HUES48 (cell line): Measurements from ENCODE around the gene RBM15B.

ENCODE experiments used
- H3K27ac ChIP-seq: one replicate; pipeline ENCODE4 v1.7.0; 2013; ENCODE audit warnings: low read depth, low read length, inconsistent platforms
- H3K27me3 ChIP-seq: 2 replicates; pipeline ENCODE4 v1.6.1; 2013; ENCODE audit warnings: mild to moderate bottlenecking, low read length; ENCODE audit not compliant: control insufficient read depth, insufficient read depth
- H3K36me3 ChIP-seq: 2 replicates; pipeline ENCODE4 v1.6.1; 2013; ENCODE audit warnings: low read length; ENCODE audit not compliant: control insufficient read depth, insufficient read depth
- H3K4me1 ChIP-seq: 2 replicates; pipeline ENCODE4 v1.6.1; 2013; ENCODE audit warnings: mild to moderate bottlenecking, low read length; ENCODE audit not compliant: control insufficient read depth, insufficient read depth
- H3K4me3 ChIP-seq: 2 replicates; pipeline ENCODE4 v1.5.1; 2013; ENCODE audit warnings: mild to moderate bottlenecking, low read depth, low read length
- H3K9ac ChIP-seq: 2 replicates; pipeline ENCODE4 v1.6.1; 2013; ENCODE audit warnings: mild to moderate bottlenecking, low read depth, low read length, moderate library complexity
- H3K9me3 ChIP-seq: 2 replicates; pipeline ENCODE4 v1.6.1; 2013; ENCODE audit warnings: low read length; ENCODE audit not compliant: control insufficient read depth, insufficient read depth

Gene RBM15B

DNA sequence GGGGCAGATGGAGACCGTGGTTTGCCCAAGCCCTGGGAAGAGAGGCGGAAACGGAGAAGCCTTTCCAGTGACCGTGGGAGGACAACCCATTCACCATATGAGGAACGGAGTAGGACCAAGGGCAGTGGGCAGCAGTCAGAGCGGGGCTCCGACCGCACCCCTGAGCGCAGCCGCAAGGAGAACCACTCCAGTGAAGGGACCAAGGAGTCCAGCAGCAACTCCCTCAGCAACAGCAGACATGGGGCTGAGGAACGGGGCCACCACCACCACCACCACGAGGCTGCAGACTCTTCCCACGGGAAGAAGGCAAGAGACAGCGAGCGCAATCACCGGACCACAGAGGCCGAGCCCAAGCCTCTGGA lies 2.0 kb downstream of the RBM15B start:
- Histone ChIP-seq H3K9ac (no peak overlapping the region), H3K27me3 (no peaks in the 10 kb centered on the region), H3K27ac (no peak overlapping the region), H3K4me1 (peaks cover 16% of the 10 kb centered on the region), H3K36me3 (peaks cover 75% of the 10 kb centered on the region), H3K9me3 (no peaks in the 10 kb centered on the region; the same call in 1 of the 2 replicates), H3K4me3 (no peak overlapping the region)

DNA sequence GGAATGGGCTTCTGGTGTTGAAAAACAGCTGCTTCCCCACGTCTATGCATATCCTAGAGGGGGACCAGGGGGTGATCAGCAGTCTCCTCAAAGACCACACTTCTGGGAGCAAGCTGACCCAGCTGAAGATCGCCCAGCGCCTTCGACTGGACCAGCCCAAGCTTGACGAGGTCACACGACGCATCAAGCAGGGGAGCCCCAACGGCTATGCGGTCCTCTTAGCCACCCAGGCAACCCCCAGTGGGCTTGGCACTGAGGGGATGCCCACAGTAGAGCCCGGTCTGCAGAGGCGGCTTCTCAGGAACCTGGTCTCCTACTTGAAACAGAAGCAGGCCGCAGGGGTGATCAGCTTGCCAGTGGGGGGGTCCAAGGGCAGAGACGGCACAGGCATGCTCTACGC lies 2.5 kb downstream of the RBM15B start:
- Histone ChIP-seq H3K9ac (no peak overlapping the region), H3K4me1 (peaks cover 16% of the 10 kb centered on the region), H3K27ac (no peak overlapping the region), H3K4me3 (no peak overlapping the region), H3K9me3 (no peaks in the 10 kb centered on the region; the same call in 1 of the 2 replicates), H3K36me3 (peaks cover 75% of the 10 kb centered on the region), H3K27me3 (no peaks in the 10 kb centered on the region)

DNA sequence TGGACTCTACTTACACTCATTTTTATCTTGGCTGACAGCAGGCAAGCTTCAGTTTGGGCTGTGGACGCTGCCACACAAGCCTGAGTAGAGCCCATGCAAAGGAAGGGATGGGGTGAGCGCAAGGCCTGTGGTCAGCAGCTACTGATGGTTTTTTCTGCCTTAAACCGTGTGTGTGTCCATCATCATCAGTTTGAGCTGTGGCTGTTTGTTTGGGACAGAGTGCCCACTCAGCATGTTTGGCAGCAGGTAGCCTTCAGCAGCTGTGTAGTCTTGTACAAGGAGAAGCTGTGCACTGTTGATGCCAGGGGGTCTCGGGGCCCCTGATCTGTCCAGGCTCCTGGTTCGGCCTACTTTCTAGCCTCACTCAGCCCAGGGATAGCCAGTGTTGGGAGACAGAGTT lies 3.5 kb downstream of the RBM15B start:
- H3K9ac ChIP-seq: no peak overlapping the region
- H3K27ac ChIP-seq: no peak overlapping the region
- peaks cover 16% of the 10 kb centered on the region for H3K4me1 ChIP-seq
- H3K36me3 ChIP-seq: peaks cover 71% of the 10 kb centered on the region
- no peaks in the 10 kb centered on the region for H3K27me3 ChIP-seq
- H3K4me3 ChIP-seq: no peak overlapping the region
- H3K9me3 ChIP-seq: no peaks in the 10 kb centered on the region; the same call in 1 of the 2 replicates

DNA sequence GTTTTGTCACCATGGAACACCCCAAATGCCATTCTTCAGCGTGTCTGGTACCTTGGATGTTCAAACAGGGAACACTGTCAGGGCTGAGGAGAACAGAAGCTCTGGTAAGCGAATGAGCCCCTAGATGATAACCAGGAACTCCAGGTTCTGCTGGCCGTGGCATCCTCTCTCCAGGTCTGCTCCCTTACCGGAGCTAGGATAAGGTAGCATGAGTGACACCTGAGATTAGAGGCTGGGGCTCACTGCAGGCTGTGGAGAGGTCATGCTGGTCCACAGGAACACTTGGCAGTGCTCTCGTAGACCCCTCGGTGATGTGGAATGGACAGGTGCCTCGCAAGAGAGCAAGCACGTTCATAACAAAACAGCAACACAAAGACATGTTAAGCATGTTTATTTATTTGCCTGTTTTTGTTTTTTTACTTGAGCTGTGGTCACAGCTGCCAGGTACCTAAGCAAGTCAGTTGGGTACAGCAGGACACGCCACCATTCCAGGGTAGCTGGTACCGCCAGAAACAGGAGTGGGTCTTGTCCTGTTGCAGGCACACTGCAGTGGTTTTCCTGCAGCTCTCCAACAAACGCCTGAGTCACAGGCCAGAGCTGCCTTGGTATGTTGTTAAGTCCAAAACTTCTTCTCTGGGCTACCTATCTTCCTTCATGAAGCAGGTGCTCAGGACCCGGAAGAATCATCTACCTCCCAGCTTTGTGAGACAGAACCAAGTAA lies 4.6 kb downstream of the RBM15B start:
- Histone ChIP-seq H3K9me3 (no peaks in the 10 kb centered on the region; the same call in 1 of the 2 replicates), H3K27me3 (no peaks in the 10 kb centered on the region), H3K4me1 (peaks cover 11% of the 10 kb centered on the region), H3K9ac (no peak overlapping the region), H3K27ac (no peak overlapping the region), H3K4me3 (no peak overlapping the region), H3K36me3 (peaks cover 70% of the 10 kb centered on the region)

DNA sequence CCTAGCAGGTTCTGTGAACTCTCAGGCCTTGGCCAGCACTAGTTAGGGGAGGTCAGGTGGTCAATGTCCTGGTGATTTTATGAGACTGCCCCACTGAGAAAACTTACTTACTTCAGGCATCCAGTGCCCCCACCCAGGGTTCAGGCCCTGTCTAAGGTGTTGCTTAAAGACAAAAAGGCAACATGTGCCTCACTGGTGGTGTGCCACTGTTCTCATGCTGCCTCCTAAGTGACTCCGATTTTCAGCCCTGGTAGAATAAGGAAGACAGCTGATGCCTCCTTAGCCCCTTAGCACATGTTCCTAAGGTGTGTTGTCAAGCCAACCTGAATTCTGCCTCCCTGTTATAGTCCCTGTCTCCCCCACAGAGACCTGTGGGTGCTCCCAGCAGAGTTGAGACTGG lies 5.3 kb downstream of the RBM15B start:
- H3K4me1 ChIP-seq: peaks cover 10% of the 10 kb centered on the region
- no peaks in the 10 kb centered on the region; the same call in 1 of the 2 replicates for H3K9me3 ChIP-seq
- no peak overlapping the region for H3K4me3 ChIP-seq
- no peaks in the 10 kb centered on the region for H3K27me3 ChIP-seq
- H3K27ac ChIP-seq: no peak overlapping the region
- no peak overlapping the region for H3K9ac ChIP-seq
- H3K36me3 ChIP-seq: peaks cover 74% of the 10 kb centered on the region

DNA sequence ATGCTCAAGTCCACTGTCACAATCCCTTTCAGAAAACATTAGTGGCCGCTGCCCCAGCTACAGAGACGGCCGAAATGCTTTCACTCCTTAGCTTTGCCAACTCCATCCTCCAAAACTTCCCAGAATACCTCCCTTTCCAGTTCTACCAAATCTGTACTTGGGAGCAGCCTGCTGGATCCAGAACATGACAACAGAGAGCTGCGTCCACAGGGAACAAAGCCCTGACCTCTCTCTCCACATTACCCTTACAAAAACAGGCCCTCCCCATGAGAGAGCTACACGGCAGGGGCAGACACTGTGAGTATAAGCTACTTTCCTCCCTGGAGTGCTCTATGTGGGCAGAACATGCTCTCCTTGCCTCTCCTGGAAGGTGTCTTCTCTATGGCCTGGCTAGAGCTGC lies 6.3 kb downstream of the RBM15B start:
- Histone ChIP-seq H3K4me3 (no peak overlapping the region), H3K27me3 (no peaks in the 10 kb centered on the region), H3K36me3 (peaks cover 81% of the 10 kb centered on the region), H3K4me1 (peaks cover 5% of the 10 kb centered on the region), H3K27ac (peak overlapping the region; percentile 16), H3K9me3 (no peaks in the 10 kb centered on the region; the same call in 1 of the 2 replicates), H3K9ac (no peak overlapping the region)

DNA sequence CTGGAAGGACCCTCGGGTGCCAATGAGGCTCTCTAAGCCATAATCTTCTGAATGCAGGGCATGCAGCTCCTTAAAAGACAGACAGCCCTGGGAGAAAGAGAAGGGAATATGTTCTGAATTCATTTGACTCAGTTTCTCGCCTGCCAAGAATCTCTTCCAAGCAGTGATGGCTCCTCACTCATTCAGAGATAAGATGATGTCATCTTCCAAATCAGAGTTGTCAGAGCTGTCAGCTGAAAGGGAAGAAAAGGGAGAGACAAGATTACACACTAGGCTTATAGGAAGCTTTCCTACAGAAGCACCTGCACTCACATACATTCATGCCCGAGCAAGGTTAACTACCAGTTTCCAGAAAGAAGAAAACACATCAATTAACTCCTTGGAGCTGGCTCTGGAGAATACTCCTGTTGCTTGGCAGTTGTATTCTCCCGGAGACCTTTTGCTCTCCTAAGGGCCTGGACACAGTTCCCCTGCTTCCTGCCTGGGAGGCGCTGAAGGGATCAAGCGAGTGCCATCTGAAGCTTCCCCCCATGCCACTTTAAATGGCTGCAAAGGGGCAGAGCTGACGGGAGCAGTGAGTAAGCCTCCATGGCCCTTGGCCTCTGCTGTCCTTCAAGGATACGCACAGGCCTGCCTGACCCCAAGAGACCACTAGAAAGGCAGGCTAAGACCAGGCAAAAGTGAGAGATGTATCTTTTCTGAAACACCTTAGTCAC lies 7.7 kb downstream of the RBM15B start:
- H3K27ac ChIP-seq: no peak overlapping the region
- peaks cover 75% of the 10 kb centered on the region for H3K36me3 ChIP-seq
- H3K4me3 ChIP-seq: no peak overlapping the region
- no peaks in the 10 kb centered on the region for H3K27me3 ChIP-seq
- H3K9ac ChIP-seq: no peak overlapping the region
- no peaks in the 10 kb centered on the region for H3K4me1 ChIP-seq
- H3K9me3 ChIP-seq: no peaks in the 10 kb centered on the region

DNA sequence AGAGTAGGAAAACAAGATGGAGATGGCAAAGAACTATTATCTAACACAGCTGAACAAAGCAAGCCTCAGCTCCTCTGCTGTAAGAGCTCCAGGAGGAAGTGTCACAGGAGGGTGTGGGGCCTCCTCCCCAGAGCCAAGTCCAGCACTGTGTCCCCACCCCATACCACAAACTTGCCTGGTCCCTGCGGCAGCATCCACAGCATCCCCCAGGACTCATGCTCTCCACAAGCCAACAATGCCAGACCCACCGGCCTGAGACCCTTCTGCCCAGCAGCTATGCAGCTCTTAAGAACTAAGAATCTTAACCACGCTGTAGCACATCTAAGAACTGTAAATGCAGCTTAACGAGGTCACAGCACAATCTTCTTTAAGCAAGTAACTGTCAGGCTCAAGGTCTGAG lies 9.1 kb downstream of the RBM15B start:
- Histone ChIP-seq H3K27me3 (no peaks in the 10 kb centered on the region), H3K36me3 (peaks cover 68% of the 10 kb centered on the region), H3K27ac (no peak overlapping the region), H3K9ac (no peak overlapping the region), H3K9me3 (no peaks in the 10 kb centered on the region), H3K4me1 (no peaks in the 10 kb centered on the region), H3K4me3 (no peak overlapping the region)

DNA sequence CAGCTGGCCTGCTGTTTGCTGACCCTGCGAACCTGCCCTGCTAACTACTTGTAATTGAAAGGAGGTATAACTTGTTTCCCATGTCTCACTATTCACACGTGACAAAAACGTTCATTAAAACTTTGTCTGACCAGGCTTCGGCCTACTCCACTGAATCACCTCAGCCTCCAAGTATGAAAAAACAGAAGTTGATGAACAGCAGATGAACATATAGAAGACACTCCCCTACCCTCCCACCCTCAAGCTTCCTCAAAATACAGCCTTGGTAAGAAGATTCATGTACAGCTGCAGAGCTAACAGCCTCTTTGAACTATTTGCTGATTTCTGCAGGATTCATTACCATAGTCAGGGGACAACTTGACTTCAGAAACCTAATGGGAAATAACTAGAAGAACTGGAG lies 10.7 kb downstream of the RBM15B start:
- Histone ChIP-seq H3K4me3 (no peak overlapping the region), H3K4me1 (no peaks in the 10 kb centered on the region), H3K36me3 (peaks cover 55% of the 10 kb centered on the region), H3K27me3 (no peaks in the 10 kb centered on the region), H3K9ac (no peak overlapping the region), H3K27ac (no peak overlapping the region), H3K9me3 (no peaks in the 10 kb centered on the region)

DNA sequence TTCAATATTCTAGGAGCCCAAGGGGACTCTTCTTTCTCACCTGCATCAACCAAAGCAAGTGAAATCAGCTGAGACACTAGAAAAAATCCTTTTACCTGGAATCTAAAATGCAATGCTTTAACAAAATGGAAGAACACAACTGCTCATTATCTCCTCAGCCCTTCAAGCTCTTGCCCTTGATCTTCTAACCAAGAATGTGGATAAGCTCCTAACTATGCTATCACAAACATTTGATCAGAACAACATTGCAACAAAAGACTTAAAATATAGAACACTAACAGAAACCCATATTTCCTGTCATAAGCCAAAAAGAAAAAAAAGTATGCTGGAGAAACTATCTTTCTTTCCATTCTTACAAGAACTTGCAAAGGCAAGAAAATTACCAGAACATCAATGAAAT lies 12.6 kb downstream of the RBM15B start:
- H3K9me3 ChIP-seq: no peaks in the 10 kb centered on the region
- peaks cover 52% of the 10 kb centered on the region for H3K36me3 ChIP-seq
- no peaks in the 10 kb centered on the region for H3K4me1 ChIP-seq
- no peak overlapping the region for H3K27ac ChIP-seq
- no peaks in the 10 kb centered on the region for H3K27me3 ChIP-seq
- no peak overlapping the region for H3K4me3 ChIP-seq
- H3K9ac ChIP-seq: no peak overlapping the region

DNA sequence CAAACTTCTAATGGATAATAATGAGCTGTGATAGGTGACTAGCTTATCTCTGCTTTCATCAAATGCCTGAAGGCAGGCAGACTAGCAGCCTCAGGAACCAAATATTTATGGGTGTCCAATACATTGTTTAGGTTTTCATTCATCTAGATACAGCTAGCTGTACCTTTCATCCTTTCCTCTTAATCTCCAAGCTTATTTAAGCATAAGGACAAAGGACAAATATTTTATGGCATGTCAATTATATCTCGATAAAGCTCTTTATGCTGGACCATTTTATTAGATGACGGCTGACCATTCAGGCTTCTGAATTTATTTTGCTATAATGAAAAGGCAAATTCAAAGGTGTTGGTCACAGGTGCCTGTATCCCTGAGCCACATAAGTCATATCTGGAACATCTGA lies 16.9 kb downstream of the RBM15B start:
- H3K4me3 ChIP-seq: no peak overlapping the region
- no peaks in the 10 kb centered on the region for H3K9me3 ChIP-seq
- H3K9ac ChIP-seq: no peak overlapping the region
- no peaks in the 10 kb centered on the region for H3K4me1 ChIP-seq
- no peak overlapping the region for H3K27ac ChIP-seq
- no peaks in the 10 kb centered on the region for H3K27me3 ChIP-seq
- peaks cover 60% of the 10 kb centered on the region for H3K36me3 ChIP-seq
